Panc1 (cell line): ENCODE results near the gene GAS7.

Experiments
- POLR2AphosphoS5 ChIP-seq: IDR thresholded peaks from 2 replicates; pipeline ENCODE4 v1.6.1; 2012; ENCODE audit warnings: mild to moderate bottlenecking, low read depth, low read length, moderate library complexity
- SIN3A ChIP-seq: IDR thresholded peaks from 2 replicates; pipeline ENCODE4 v1.6.1; 2012; ENCODE audit warnings: low read depth, mild to moderate bottlenecking, low read length, moderate library complexity, borderline replicate concordance; ENCODE audit not compliant: insufficient read depth
- TCF7L2 ChIP-seq: IDR thresholded peaks from 2 replicates; pipeline ENCODE4 v1.6.1; 2011; ENCODE audit warnings: mild to moderate bottlenecking, low read depth, low read length, inconsistent platforms
- TF ChIP-seq, protein P1 (sequence below): fragments of 450-650 bp; IDR thresholded peaks from 2 replicates; pipeline ENCODE4 v1.5.1; 2017; ENCODE audit warnings: mild to moderate bottlenecking
- TF ChIP-seq, protein P2 (sequence below), 2 experiments: IDR thresholded peaks; 2 replicates each; pipeline ENCODE4 v1.6.1; 2011 to 2012; ENCODE audit warnings: low read depth in 2 of 2, control low read depth in 1 of 2, low read length in 1 of 2, mild to moderate bottlenecking in 1 of 2, moderate library complexity in 1 of 2; ENCODE audit not compliant: insufficient read depth in 1 of 2

DNA sequence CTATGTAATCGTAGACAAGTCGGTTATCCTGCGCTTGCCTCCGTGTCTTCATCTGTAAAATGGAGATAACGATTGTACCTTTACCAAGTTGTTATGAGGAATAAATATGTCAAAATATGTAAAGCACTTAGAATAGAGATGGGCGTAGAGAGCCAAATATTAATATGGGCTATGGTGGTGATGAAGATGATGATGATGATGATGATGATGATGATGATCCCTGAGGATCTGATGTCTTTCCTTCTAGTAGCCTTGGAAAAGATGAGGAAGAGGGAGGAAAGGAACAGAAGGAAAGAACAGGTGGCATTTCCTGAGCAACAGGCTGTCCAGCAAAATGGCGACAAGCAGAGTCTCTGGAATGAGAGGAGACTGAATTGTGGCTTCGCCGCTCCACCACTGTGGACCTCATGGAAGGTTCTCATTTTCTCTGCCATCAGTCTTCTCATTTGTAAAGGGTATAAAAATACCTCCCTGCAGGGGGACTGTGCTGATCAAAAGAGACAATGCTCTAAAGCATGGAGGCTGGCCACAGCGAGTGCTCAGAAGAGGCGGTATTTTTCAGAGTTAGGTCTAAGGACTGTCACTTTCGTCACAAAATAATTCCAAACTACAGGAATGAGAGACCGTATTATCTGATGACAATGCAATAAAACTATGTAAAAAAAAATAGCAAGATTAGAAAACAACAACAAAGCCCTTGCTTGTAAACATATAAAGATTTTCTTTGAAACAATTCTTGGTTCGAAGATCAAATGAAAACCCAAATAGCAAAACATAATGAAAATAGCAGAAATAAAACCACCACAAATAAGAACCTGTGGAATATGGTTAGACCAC lies 276.2 kb downstream of the GAS7 start:
- no peak for TF ChIP-seq POLR2AphosphoS5
- TF ChIP-seq, protein P1, sequence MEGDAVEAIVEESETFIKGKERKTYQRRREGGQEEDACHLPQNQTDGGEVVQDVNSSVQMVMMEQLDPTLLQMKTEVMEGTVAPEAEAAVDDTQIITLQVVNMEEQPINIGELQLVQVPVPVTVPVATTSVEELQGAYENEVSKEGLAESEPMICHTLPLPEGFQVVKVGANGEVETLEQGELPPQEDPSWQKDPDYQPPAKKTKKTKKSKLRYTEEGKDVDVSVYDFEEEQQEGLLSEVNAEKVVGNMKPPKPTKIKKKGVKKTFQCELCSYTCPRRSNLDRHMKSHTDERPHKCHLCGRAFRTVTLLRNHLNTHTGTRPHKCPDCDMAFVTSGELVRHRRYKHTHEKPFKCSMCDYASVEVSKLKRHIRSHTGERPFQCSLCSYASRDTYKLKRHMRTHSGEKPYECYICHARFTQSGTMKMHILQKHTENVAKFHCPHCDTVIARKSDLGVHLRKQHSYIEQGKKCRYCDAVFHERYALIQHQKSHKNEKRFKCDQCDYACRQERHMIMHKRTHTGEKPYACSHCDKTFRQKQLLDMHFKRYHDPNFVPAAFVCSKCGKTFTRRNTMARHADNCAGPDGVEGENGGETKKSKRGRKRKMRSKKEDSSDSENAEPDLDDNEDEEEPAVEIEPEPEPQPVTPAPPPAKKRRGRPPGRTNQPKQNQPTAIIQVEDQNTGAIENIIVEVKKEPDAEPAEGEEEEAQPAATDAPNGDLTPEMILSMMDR: no peak
- TF ChIP-seq TCF7L2: no peak
- TF ChIP-seq, protein P2, sequence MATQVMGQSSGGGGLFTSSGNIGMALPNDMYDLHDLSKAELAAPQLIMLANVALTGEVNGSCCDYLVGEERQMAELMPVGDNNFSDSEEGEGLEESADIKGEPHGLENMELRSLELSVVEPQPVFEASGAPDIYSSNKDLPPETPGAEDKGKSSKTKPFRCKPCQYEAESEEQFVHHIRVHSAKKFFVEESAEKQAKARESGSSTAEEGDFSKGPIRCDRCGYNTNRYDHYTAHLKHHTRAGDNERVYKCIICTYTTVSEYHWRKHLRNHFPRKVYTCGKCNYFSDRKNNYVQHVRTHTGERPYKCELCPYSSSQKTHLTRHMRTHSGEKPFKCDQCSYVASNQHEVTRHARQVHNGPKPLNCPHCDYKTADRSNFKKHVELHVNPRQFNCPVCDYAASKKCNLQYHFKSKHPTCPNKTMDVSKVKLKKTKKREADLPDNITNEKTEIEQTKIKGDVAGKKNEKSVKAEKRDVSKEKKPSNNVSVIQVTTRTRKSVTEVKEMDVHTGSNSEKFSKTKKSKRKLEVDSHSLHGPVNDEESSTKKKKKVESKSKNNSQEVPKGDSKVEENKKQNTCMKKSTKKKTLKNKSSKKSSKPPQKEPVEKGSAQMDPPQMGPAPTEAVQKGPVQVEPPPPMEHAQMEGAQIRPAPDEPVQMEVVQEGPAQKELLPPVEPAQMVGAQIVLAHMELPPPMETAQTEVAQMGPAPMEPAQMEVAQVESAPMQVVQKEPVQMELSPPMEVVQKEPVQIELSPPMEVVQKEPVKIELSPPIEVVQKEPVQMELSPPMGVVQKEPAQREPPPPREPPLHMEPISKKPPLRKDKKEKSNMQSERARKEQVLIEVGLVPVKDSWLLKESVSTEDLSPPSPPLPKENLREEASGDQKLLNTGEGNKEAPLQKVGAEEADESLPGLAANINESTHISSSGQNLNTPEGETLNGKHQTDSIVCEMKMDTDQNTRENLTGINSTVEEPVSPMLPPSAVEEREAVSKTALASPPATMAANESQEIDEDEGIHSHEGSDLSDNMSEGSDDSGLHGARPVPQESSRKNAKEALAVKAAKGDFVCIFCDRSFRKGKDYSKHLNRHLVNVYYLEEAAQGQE (IDR thresholded peaks at IDR 0.05; ENCODE audit: insufficient read depth in 1 of 2, low read depth in 2 of 2, low read length in 1 of 2): no peak
- no peak for TF ChIP-seq SIN3A
